HepG2 (cell line): Measurements from ENCODE around the gene NOXO1. TPM values are rescaled to one million over a fixed set of nuclear protein-coding genes. Genes with fewer than 3 reads are reported as not detected.

Experiments used
- ATM ChIP-seq: fragments of 450-650 bp; IDR thresholded peaks from 2 replicates; pipeline ENCODE4 v1.7.1; 2017; ENCODE audit warnings: mild to moderate bottlenecking, borderline replicate concordance
- BCL3 ChIP-seq: sonication (generic); formaldehyde crosslinking; IDR thresholded peaks from 2 replicates; pipeline ENCODE4 v1.5.1; 2020; ENCODE audit warnings: mild to moderate bottlenecking, missing genetic modification reagents, moderate library complexity
- CREBL2 ChIP-seq: sonication (generic); formaldehyde crosslinking; IDR thresholded peaks from 2 replicates; pipeline ENCODE4 v1.8.1; 2023; ENCODE audit warnings: missing genetic modification reagents, mild to moderate bottlenecking, borderline replicate concordance
- DDIT3 ChIP-seq: sonication (generic); formaldehyde crosslinking; IDR thresholded peaks from 2 replicates; pipeline ENCODE4 v1.4.0; 2020; ENCODE audit warnings: mild to moderate bottlenecking, missing genetic modification reagents
- EZH2 ChIP-seq: conservative IDR thresholded peaks from 2 replicates; pipeline ENCODE4 v1.6.1; 2012; ENCODE audit warnings: mild to moderate bottlenecking, low read depth, low read length, moderate library complexity
- LRRFIP1 ChIP-seq: sonication (generic); formaldehyde crosslinking; conservative IDR thresholded peaks from 2 replicates; pipeline ENCODE4 v1.4.0; 2020; ENCODE audit warnings: missing genetic modification reagents
- REST ChIP-seq, 2 experiments: IDR thresholded peaks; 2 replicates each; pipeline ENCODE4 v1.6.1; 2011 to 2012; ENCODE audit warnings: low read length in 2 of 2, borderline replicate concordance in 1 of 2, low read depth in 1 of 2, mild to moderate bottlenecking in 1 of 2, moderate library complexity in 1 of 2
- THAP11 ChIP-seq: IDR thresholded peaks from 2 replicates; pipeline ENCODE4 v1.6.1; 2016; ENCODE audit warnings: missing biosample characterization, missing genetic modification reagents
- ZNF20 ChIP-seq: sonication (generic); formaldehyde crosslinking; IDR thresholded peaks from 2 replicates; pipeline ENCODE4 v1.4.0; 2020; ENCODE audit warnings: mild to moderate bottlenecking, moderate library complexity, missing genetic modification reagents
- ZNF230 ChIP-seq: sonication (generic); formaldehyde crosslinking; IDR thresholded peaks from 2 replicates; pipeline ENCODE4 v1.4.0; 2020; ENCODE audit warnings: mild to moderate bottlenecking, missing genetic modification reagents
- ZNF281 ChIP-seq: sonication (generic); formaldehyde crosslinking; IDR thresholded peaks from 2 replicates; pipeline ENCODE4 v1.4.0; 2020; ENCODE audit warnings: missing genetic modification reagents, borderline replicate concordance
- ZNF382 ChIP-seq: sonication (generic); formaldehyde crosslinking; IDR thresholded peaks from 2 replicates; pipeline ENCODE4 v1.5.0; 2020; ENCODE audit warnings: missing genetic modification reagents, mild to moderate bottlenecking, borderline replicate concordance
- ZNF772 ChIP-seq: sonication (generic); formaldehyde crosslinking; IDR thresholded peaks from 2 replicates; pipeline ENCODE4 v1.5.0; 2020; ENCODE audit warnings: mild to moderate bottlenecking, missing genetic modification reagents
- ZNF792 ChIP-seq: IDR thresholded peaks from 2 replicates; pipeline ENCODE4 v1.6.1; 2016
- polyA plus RNA-seq, 8 experiments: library from polyadenylated mRNA; depleted of rRNA in 3 of 8; stranded (reverse) in 7 of 8; unstranded in 1 of 8; fragments of >200 nt; fragmentation: Illumina TruSeq in 4 of 8; extraction: Trizol in 4 of 8; gene quantifications; 2 replicates each; pipeline versions ENCODE4 v1.2.1 to v1.2.3, GENCODE V29; 2011 to 2016; ENCODE audit warnings: low read depth in 4 of 8, missing spikeins in 1 of 8, mixed read lengths in 1 of 8; ENCODE audit not compliant: insufficient read depth in 1 of 8
- total RNA-seq, 5 experiments: library from RNA; depleted of rRNA; stranded (reverse); fragments of >200 nt; fragmentation: Illumina TruSeq; extraction: Trizol; gene quantifications; 2 replicates each; pipeline ENCODE4 v1.2.3, GENCODE V29; 2016; ENCODE audit warnings: low read depth in 1 of 5

Gene NOXO1
- total and polyA plus RNA-seq, 2 of the 13 experiments (the other 11 are each of a cell fraction or from before 2014, with no cell fraction given): 0.69 to 1.4 TPM

- TF ChIP-seq ZNF20 (CRISPR knock-in tag) (no peak), DDIT3 (no peak), ATM (no peak), CREBL2 (no peak), EZH2 (no peak), LRRFIP1 (CRISPR knock-in tag) (no peak), THAP11 (no peak; the same call in 1 of the 2 replicates), ZNF772 (no peak), ZNF281 (no peak), ZNF230 (no peak), REST (IDR thresholded peaks at IDR 0.05; ENCODE audit: borderline replicate concordance in 1 of 2, low read depth in 1 of 2, low read length in 2 of 2) (no peak), BCL3 (CRISPR knock-in tag) (no peak), ZNF792 (no peak), ZNF382 (CRISPR knock-in tag) (no peak)
Measured at GRCh38 chr16:1984347-1985225, 3.3 kb upstream of the NOXO1 start (continued).
